Measurements from ENCODE around the gene GRM5. TPM values are rescaled to one million over a fixed set of nuclear protein-coding genes. Genes with fewer than 3 reads are reported as not detected.
"Not testable (repeated sequence)": the region's sequence is repeated elsewhere in the genome, so short reads cannot be mapped to it uniquely, and the experiment has no call there.

Gene GRM5
- total and polyA plus RNA-seq, 2 donors (not counting 1 experiment from before 2014, with no cell fraction given), result not detected

- no peak overlapping the region for H3K9ac ChIP-seq (ENCODE audit: low read length)
- no peak overlapping the region for H3K4me3 ChIP-seq (ENCODE audit: control extremely low read depth in 1 of 5, extremely low read depth in 1 of 5, insufficient read depth in 1 of 5, low read depth in 2 of 5, low read length in 4 of 5)
- ChIA-PET CTCF (interaction anchor here (0.7 to 2.1 kb wide), 2 partner anchors 9 to 17 kb away, joined by 3 to 7 read pairs; no protein-coding TSS in a partner anchor), POLR2A (no interaction called here)
- WGBS (ENCODE audit: insufficient coverage), result no CpG with 5 or more reads among the region's 2 CpGs
- no peaks in the 10 kb centered on the region for H3K4me1 Mint-ChIP-seq
- H3K27ac ChIP-seq (ENCODE audit: low read length in 2 of 2), result no peak overlapping the region
- TF ChIP-seq CTCF (IDR thresholded peaks at IDR 0.05) (no peak), EZH2 (IDR thresholded peaks at IDR 0.05; ENCODE audit: borderline replicate concordance, insufficient read depth, low read depth, low read length, poor library complexity, severe bottlenecking) (no peak)
- no peak for ATAC-seq (ENCODE audit: low read depth)
- no peak overlapping the region for H3K4me2 ChIP-seq (replicated peaks; ENCODE audit: low read depth, low read length, poor library complexity, severe bottlenecking)
- no peak overlapping the region for H3K27ac Mint-ChIP-seq
- no peak for DNase-seq
- H3K4me1 ChIP-seq (ENCODE audit: control insufficient read depth in 2 of 2, insufficient read depth in 2 of 2, low read length in 2 of 2), result no peaks in the 10 kb centered on the region
- no peaks in the 10 kb centered on the region for H3K27me3 ChIP-seq (replicated peaks in 1 of 4; ENCODE audit: control extremely low read depth in 1 of 4, control insufficient read depth in 3 of 4, insufficient read depth in 4 of 4, low read length in 3 of 4)
- no peaks in the 10 kb centered on the region for H3K9me3 ChIP-seq (ENCODE audit: control extremely low read depth in 1 of 3, control insufficient read depth in 2 of 3, insufficient read depth in 1 of 3, low read length in 2 of 3)
- intact Hi-C loops (cut with micrococcal nuclease), result no loop called here
- H3K79me2 ChIP-seq (ENCODE audit: control insufficient read depth, insufficient read depth, low read length), result no peaks in the 10 kb centered on the region
- no peaks in the 10 kb centered on the region for H3K36me3 ChIP-seq (replicated peaks in 1 of 2; ENCODE audit: control extremely low read depth in 1 of 2, control insufficient read depth in 1 of 2, extremely low read depth in 1 of 2, insufficient read depth in 2 of 2, low read length in 1 of 2)
- no peaks in the 10 kb centered on the region for H4K20me1 ChIP-seq (ENCODE audit: control insufficient read depth, insufficient read depth, low read length, poor library complexity, severe bottlenecking)
- H3K27me3 Mint-ChIP-seq, result peaks cover 13% of the 10 kb centered on the region
- no peaks in the 10 kb centered on the region for H3K9me3 Mint-ChIP-seq (ENCODE audit: insufficient read depth)
- no peak overlapping the region for H3K4me3 Mint-ChIP-seq
- H2AFZ ChIP-seq (ENCODE audit: insufficient read depth, low read depth, low read length, poor library complexity, severe bottlenecking), result no peak overlapping the region
Observed at GRCh38 chr11:88535266-88535665, 530.5 kb downstream of the GRM5 start.

- H3K4me3 ChIP-seq (ENCODE audit: control extremely low read depth in 1 of 5, extremely low read depth in 1 of 5, insufficient read depth in 1 of 5, low read depth in 2 of 5, low read length in 4 of 5); H3K4me3 Mint-ChIP-seq; H3K9ac ChIP-seq (ENCODE audit: low read length); DNase-seq; H3K4me1 Mint-ChIP-seq; H3K9me3 Mint-ChIP-seq (ENCODE audit: insufficient read depth); H2AFZ ChIP-seq (ENCODE audit: insufficient read depth, low read depth, low read length, poor library complexity, severe bottlenecking); H3K9me3 ChIP-seq (ENCODE audit: control extremely low read depth in 1 of 3, control insufficient read depth in 2 of 3, insufficient read depth in 1 of 3, low read length in 2 of 3); H4K20me1 ChIP-seq (ENCODE audit: control insufficient read depth, insufficient read depth, low read length, poor library complexity, severe bottlenecking); POLR2A ChIA-PET; H3K27ac Mint-ChIP-seq; H3K27ac ChIP-seq (ENCODE audit: low read length in 2 of 2); H3K4me2 ChIP-seq (replicated peaks; ENCODE audit: low read depth, low read length, poor library complexity, severe bottlenecking); H3K36me3 ChIP-seq (replicated peaks in 1 of 2; ENCODE audit: control extremely low read depth in 1 of 2, control insufficient read depth in 1 of 2, extremely low read depth in 1 of 2, insufficient read depth in 2 of 2, low read length in 1 of 2); H3K79me2 ChIP-seq (ENCODE audit: control insufficient read depth, insufficient read depth, low read length); intact Hi-C loops (cut with micrococcal nuclease); H3K4me1 ChIP-seq (ENCODE audit: control insufficient read depth in 2 of 2, insufficient read depth in 2 of 2, low read length in 2 of 2); ATAC-seq (ENCODE audit: low read depth); H3K27me3 ChIP-seq (replicated peaks in 1 of 4; ENCODE audit: control extremely low read depth in 1 of 4, control insufficient read depth in 3 of 4, insufficient read depth in 4 of 4, low read length in 3 of 4): not testable (repeated sequence)
- CTCF ChIA-PET, result interaction anchor here (1.1 kb wide), 1 partner anchor 519 kb away, joined by 3 read pairs; no protein-coding TSS in a partner anchor
- no CpG with 5 or more reads among the region's 1 CpG for WGBS (ENCODE audit: insufficient coverage)
- peaks cover 13% of the 10 kb centered on the region for H3K27me3 Mint-ChIP-seq
Observed at GRCh38 chr11:88534706-88535105, 531.1 kb downstream of the GRM5 start.
